Dedifferentiated amniotic fluid mesenchymal stem cell (primary cell): ENCODE data around the gene PRKCE.
"Not testable (repeated sequence)": the region's sequence is repeated elsewhere in the genome, so short reads cannot be mapped to it uniquely, and the experiment has no call there.

Experiments used
- DNase-seq: peaks from one replicate; pipeline ENCODE4 v3.0.0-alpha.2; 2016; ENCODE audit errors: extremely low spot score

PRKCE gene

DNA sequence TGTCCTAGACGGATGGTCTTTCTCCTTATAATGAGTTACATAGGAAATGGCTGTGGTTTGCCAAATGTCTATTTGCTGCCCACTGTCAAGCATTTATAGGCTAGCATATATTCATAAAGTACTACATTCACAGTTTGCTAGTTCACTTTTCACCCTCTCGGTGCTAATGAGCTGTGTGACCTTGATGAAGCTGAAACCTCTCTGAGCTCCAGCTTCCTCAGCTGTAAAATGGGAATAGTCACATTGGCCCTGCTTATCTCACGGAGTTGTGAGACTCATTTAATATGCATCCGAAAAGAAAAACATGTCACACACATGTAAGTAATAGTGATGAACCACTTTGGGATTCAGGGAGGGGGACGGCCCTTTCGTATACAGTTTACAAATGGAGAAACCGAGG lies 17.0 kb downstream of the PRKCE start:
- DNase-seq = no peak

DNA sequence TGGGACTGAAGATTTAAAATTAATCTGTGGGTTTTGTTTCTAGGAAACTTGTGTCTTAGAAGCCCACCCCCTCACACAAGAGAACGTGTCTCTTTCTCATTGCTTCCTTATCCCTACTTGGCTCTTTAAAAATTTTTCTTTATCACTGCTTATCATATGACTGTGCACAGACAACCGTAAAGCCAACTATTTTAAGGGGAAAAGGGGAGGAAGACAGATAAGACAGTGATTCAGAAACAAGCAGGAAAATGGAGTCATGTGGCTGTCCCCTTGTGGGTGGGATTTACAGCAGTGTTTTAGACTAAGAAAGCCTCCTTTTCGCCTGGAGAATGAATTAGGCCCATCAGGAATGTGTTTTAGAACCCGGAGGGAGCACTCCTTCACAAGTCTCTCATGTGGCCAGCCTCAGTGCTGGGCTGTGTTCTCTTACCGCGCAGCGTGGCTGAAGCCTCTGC lies 17.6 kb downstream of the PRKCE start:
- DNase-seq = no peak

- no peak for DNase-seq
Measured at GRCh38 chr2:45670646-45671045, 19.2 kb downstream of the PRKCE start.

- no peak for DNase-seq
Measured at GRCh38 chr2:45672138-45672537, 20.7 kb downstream of the PRKCE start.

- no peak for DNase-seq
Measured at GRCh38 chr2:45674035-45674816, 22.8 kb downstream of the PRKCE start.

DNA sequence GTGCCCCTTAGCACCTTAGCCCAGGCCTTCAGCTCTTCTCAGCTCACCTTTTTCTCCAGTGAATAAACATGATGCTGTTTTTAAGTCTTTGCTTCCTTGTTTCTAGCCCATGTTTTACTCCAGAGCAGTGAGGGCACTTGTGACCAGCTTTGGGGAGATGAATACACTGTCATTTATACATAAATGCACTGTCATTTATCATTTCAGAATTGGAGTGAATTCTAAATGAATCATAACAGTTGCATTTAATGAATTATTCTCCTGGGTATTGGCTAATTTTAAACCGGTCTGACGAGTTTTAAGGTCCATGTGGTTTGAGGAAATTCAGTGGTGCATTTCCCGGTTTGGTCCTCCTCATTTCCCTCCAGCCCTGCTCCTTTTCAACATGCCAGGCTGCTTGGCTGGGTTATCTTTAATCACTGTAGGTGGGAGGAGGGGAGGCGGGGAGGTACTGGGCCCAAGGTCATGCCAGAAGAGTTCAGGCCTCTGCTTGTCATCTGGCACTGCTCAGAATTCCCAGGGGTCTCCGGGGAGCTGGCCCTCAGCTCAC lies 23.9 kb downstream of the PRKCE start:
- DNase-seq = no peak

DNA sequence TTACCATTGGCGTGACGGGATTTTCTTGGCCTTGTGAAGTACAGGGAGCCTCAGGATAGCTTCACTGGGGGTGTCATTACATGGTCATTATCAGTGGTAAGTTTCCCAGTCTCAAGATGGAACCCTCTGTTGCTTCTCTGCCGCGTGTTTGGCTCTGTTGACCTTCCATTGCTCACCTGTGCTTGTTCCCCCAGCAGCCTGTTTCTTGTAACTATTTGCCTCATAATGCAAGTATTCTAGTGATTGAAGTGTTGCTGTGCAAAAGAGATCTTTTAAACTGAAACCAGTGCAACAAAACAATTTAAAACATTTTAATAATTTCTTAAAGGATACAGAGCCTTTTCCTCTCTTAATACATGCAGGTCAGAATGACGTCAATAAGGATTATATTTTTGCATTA lies 24.6 kb downstream of the PRKCE start:
- DNase-seq = no peak

DNA sequence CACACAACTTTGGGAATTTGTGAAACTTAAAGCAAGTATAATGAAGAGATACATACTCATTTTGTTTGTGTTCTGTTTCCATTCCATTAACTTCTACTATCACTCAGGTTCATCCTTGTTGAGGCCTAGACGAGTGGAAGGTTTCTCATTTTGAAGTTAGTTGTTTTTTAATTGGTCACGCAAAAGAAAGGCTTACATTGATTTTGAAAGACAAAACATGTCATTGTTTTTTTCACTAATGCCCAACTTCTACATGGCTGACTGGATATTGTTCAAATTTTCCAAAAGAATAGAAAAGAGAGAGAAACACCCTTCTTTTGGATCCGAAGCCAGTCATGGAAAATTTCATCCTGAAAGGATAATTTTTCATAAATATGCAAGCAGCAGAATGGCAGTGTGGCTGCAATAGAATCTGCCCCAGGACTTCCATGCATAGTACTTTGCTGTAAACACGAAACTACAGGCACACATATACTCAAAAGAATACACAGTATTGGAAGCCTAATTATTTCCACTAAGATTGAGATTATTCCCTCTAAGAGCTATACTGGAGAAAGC lies 27.4 kb downstream of the PRKCE start:
- DNase-seq = no peak

- no peak for DNase-seq
Measured at GRCh38 chr2:45680351-45680967, 29.0 kb downstream of the PRKCE start.

- DNase-seq = no peak
Measured at GRCh38 chr2:45681675-45682074, 30.2 kb downstream of the PRKCE start.

DNA sequence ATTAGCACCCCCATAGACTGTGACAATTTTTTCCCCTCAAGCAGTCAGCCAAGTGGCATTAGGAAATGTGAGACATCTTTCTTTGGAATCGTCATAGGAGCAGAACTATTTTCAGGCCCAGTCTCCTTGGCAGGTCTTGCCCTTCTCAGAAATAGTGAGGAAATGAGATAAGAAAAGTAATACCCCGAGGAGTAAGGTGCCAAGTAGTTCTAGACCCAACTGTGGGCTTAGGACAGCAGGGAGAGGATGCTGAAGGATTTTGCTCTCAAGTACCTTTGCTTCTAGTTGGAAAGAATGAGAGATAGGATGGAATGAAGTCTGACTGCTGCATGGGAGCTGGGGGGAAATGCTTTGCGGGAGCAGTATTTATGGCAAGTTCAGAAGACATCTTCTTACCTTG lies 31.8 kb downstream of the PRKCE start:
- no peak for DNase-seq

DNA sequence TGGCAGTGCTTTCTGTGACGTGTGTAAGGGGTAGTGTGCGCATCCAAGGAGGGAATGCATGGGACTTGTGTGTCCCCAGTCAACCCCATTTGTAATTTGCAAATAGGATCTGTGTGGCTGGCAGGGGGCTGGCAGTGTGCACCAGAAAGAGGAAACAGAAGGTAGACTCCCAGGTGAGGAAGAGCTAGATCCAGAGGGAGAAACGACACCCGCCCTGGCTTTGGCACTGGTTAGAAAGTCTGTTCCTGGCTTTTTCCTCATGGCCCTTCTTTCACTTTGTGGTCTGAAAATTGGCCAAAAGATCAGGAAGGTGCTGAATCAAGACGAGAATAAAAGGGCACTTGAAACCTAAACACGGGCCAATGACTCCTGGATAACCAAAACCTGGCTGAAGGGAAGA lies 33.3 kb downstream of the PRKCE start:
- no peak for DNase-seq

GRCh38 chr2:45685260-45685659 lies 33.8 kb downstream of the PRKCE start:
- DNase-seq = no peak

DNA sequence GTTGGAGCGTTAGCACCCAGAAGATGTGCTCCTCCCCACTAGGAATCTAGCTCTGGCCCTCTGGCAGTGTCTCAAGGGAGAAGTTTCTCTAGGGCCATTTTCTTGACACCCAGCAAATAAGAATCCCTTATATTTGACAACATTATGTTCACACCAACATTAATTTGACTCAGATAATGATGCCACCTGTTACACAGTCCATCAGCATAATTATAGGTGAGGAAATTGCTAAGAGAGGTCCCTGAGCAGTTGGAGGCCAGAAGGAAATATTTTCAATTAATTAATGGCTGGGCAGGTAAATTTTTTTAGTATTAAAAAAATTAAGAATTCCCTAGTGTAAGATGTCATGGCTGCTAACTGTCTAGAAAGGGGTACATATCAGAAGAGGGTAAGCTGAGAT lies 36.5 kb downstream of the PRKCE start:
- DNase-seq = no peak

DNA sequence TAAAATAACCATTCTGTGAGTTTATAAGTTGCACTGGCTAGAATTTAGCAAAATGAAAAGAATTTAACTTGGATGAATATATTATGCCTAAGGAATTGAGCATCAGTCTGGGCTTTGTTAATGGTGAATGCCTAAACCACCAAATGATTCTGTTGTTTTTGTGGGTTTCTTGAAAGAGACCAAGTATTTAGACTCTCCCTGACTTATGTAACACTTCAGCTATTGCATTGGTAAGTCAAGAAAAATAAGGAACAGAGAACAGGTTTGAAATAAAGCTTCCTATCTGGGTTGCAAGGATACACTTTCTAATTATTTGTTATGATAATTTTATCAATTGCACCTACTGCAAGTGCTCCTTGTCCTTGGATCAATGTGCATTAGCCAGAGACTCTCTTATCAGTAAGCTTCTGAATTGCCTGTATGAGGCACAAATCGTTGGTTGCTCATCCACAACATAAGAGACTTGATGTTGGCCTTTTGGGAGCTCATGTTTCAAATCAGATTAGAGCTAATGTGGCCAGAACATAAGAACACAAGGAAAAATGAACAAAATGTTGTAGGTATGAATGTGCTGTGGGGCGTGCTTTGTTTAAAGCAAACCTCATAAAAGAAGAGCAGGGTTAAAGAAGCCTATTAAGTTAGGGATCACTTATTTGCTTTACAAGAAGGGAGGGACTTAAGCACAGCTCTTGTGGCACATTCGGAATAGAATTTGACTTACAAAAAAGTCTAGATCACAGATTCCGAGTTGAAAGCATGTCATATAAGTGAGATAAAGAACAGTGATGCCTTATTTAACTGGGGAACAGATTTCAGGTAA lies 37.2 kb downstream of the PRKCE start:
- no peak for DNase-seq

- no peak for DNase-seq
Measured at GRCh38 chr2:45690231-45690630, 38.8 kb downstream of the PRKCE start.

DNA sequence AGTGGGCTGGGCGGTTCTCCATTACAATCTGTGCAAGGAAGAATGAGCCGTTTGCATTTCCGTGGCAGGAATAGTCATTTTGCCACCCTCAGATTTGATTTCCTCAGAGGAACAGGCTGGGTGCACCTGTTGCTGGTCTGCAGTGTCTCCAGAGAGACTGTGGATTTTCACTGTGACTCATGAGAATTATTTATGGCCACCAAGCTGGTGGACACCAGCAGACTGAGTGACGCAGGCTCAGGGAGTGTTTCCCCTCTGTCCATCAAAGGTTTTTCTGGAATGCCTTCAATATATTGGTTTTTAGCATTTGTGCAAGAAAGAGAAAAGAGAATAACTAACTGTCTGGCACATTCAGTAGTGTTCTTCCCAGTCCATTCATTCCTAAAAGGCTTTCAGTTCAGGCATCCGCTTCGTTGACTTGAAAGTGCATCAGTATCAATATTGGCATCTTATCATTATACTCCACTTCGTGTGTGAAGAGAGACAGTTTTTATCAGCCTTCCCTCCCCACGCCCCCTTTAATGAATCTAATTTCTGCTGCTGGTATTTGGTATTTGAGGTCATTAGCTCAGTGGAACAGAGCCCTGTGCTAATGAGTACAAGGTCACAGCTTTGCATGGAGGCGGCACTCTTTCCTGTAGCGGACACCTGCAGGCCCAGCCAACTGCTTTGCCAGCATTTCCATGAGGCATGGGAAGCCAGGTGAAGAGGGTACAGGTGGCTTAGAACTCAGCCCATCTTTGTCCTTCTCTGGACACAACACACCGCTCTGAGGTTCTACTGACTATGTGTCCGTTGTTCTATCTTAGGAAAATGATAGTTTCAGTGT lies 39.9 kb downstream of the PRKCE start:
- DNase-seq = no peak

DNA sequence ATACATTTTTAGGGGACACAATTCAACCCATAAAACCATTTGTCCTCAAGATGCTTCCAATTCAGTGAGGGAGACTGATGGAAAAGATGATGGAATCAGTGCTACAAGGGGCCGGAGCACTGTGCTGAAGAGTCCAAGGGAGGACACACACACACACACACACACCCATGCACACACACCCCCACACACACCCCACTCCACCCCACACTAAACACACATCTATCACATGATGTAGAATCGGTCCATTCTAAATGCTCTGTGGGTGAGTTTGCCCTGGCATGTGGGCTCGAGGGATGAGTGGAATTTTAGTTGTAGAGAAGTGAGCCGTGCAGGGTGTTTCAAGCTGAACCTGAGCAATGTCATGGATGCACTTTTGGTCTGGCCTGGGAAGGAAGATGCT lies 41.1 kb downstream of the PRKCE start:
- no peak for DNase-seq

- DNase-seq = not testable (repeated sequence)
Measured at GRCh38 chr2:45695480-45696007, 44.1 kb downstream of the PRKCE start.

GRCh38 chr2:45696708-45697107 lies 45.2 kb downstream of the PRKCE start:
- no peak for DNase-seq

DNA sequence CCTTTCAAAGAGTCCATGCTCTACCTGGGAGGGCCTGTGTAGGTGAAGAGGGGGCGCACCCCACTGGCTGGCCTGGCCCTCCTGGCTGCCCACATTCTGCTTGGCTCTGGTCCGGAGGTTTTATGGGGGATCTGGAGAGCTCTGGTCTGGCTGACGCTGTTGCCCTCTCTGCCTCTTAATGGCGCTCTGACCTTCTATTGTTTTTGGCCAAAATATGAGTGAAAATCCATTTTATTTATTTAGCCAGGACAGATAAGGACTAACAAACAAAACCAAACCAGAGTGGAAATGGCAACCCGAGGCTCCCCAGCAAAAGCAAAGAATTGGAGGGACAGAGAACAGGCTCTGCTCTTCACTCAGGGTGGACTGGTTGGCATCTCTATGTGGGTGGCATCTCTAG lies 45.7 kb downstream of the PRKCE start:
- no peak for DNase-seq
